IMR-90 (cell line): ENCODE data around the gene TEDDM1. TPM values are rescaled to one million over a fixed set of nuclear protein-coding genes. Genes with fewer than 3 reads are reported as not detected.

Source experiments
- ATAC-seq: fragments of 200-7000 bp; cut with Tn5 transposase; 2 replicates; pipeline ENCODE4 v1.9.1; 2020; ENCODE audit warnings: low read depth, mild to moderate bottlenecking, moderate library complexity
- BruUV-seq: library from RNA; stranded (reverse); fragments of 400-500 nt; replicated peaks from 2 replicates; lab custom pipeline; 2021; lab: Mats Ljungman, UMichigan
- CTCF ChIA-PET: fragments of 300-600 bp; formaldehyde crosslinking; extraction: SDS; loops from one replicate; lab custom pipeline; 2021; ENCODE audit warnings: antibody characterized with exemption; lab: Yijun Ruan, JAX
- POLR2A ChIA-PET: fragments of 300-600 bp; sonication (Branson Sonifier 250); formaldehyde crosslinking; loops from one replicate; lab custom pipeline; 2022; ENCODE audit warnings: antibody characterized with exemption; ENCODE audit not compliant: unreplicated experiment; lab: Charles Lee
- DNase-seq: peaks from one replicate; pipeline ENCODE4 v3.0.0; 2013
- H2AFZ ChIP-seq: replicated peaks from 2 replicates; pipeline ENCODE3; 2013; ENCODE audit warnings: low read length, mild to moderate bottlenecking; ENCODE audit not compliant: poor library complexity
- H2AK5ac ChIP-seq: 2 replicates; pipeline ENCODE4 v1.6.1; 2013; ENCODE audit warnings: low read depth, low read length, inconsistent platforms
- H2AK9ac ChIP-seq: replicated peaks from 2 replicates; pipeline ENCODE3; 2013; ENCODE audit warnings: mild to moderate bottlenecking, low read depth, low read length, moderate library complexity; ENCODE audit not compliant: poor library complexity
- H2BK120ac ChIP-seq: 2 replicates; pipeline ENCODE4 v1.6.1; 2013; ENCODE audit warnings: low read depth, low read length, inconsistent platforms
- H2BK15ac ChIP-seq: 3 replicates; pipeline ENCODE4 v1.6.1; 2013; ENCODE audit warnings: low read depth, low read length, inconsistent platforms
- H2BK20ac ChIP-seq: 2 replicates; pipeline ENCODE4 v1.6.1; 2013; ENCODE audit warnings: low read depth, mild to moderate bottlenecking, inconsistent platforms, low read length, moderate library complexity
- H2BK5ac ChIP-seq: 2 replicates; pipeline ENCODE4 v1.6.1; 2013; ENCODE audit warnings: mild to moderate bottlenecking, low read depth, low read length, inconsistent platforms; ENCODE audit not compliant: poor library complexity, severe bottlenecking
- H3K14ac ChIP-seq: replicated peaks from 2 replicates; pipeline ENCODE4 v1.6.1; 2013; ENCODE audit warnings: low read depth, low read length, inconsistent platforms
- H3K18ac ChIP-seq: 2 replicates; pipeline ENCODE4 v1.6.1; 2013; ENCODE audit warnings: low read depth, low read length, control low read depth
- H3K23ac ChIP-seq: 2 replicates; pipeline ENCODE4 v1.6.1; 2013; ENCODE audit warnings: low read depth, low read length, inconsistent platforms
- H3K27ac ChIP-seq: 2 replicates; pipeline ENCODE4 v1.5.1; 2013; ENCODE audit warnings: mild to moderate bottlenecking, control low read depth, low read length; ENCODE audit not compliant: insufficient read depth
- H3K27me3 ChIP-seq: 2 replicates; pipeline ENCODE4 v1.6.1; 2013; ENCODE audit warnings: low read length; ENCODE audit not compliant: control insufficient read depth, insufficient read depth
- H3K36me3 ChIP-seq: 2 replicates; pipeline ENCODE4 v1.6.1; 2013; ENCODE audit warnings: low read length, mixed read lengths; ENCODE audit not compliant: control insufficient read depth, insufficient read depth
- H3K4ac ChIP-seq: 2 replicates; pipeline ENCODE4 v1.6.1; 2013; ENCODE audit warnings: low read depth, low read length, inconsistent platforms
- H3K4me1 ChIP-seq: 2 replicates; pipeline ENCODE4 v1.6.1; 2013; ENCODE audit warnings: low read length, mixed read lengths; ENCODE audit not compliant: control insufficient read depth, insufficient read depth
- H3K4me2 ChIP-seq: 2 replicates; pipeline ENCODE4 v1.6.1; 2013; ENCODE audit warnings: low read depth, mild to moderate bottlenecking, control low read depth, low read length, moderate library complexity
- H3K4me3 ChIP-seq: 2 replicates; pipeline ENCODE4 v1.5.1; 2013; ENCODE audit warnings: low read depth, mild to moderate bottlenecking, control low read depth, low read length, moderate library complexity; ENCODE audit not compliant: insufficient read depth
- H3K56ac ChIP-seq: 2 replicates; pipeline ENCODE4 v1.6.1; 2013; ENCODE audit warnings: low read length, inconsistent platforms; ENCODE audit not compliant: insufficient read depth; ENCODE audit errors: extremely low read depth
- H3K79me1 ChIP-seq, 2 experiments: 2 replicates each; pipeline ENCODE4 v1.6.1; 2013; ENCODE audit warnings: low read length in 2 of 2, inconsistent platforms in 1 of 2, low read depth in 1 of 2
- H3K9ac ChIP-seq: 2 replicates; pipeline ENCODE4 v1.6.1; 2013; ENCODE audit warnings: low read depth, low read length, control low read depth
- H3K9me1 ChIP-seq: 2 replicates; pipeline ENCODE4 v1.6.1; 2013; ENCODE audit warnings: low read length, inconsistent platforms; ENCODE audit not compliant: insufficient read depth
- H3K9me3 ChIP-seq: 2 replicates; pipeline ENCODE4 v1.6.1; 2013; ENCODE audit warnings: low read length; ENCODE audit not compliant: control insufficient read depth, insufficient read depth
- H4K20me1 ChIP-seq: 2 replicates; pipeline ENCODE4 v1.6.1; 2013; ENCODE audit warnings: low read length, inconsistent platforms; ENCODE audit not compliant: insufficient read depth
- H4K5ac ChIP-seq: 2 replicates; pipeline ENCODE4 v1.6.1; 2013; ENCODE audit warnings: mild to moderate bottlenecking, low read depth, low read length, control low read depth
- H4K8ac ChIP-seq, 2 experiments: 2 replicates each; pipeline ENCODE4 v1.6.1; 2013; ENCODE audit warnings: low read depth in 2 of 2, low read length in 2 of 2, control low read depth in 1 of 2, inconsistent platforms in 1 of 2
- H4K91ac ChIP-seq: 2 replicates; pipeline ENCODE4 v1.6.1; 2013; ENCODE audit warnings: low read depth, low read length, inconsistent platforms; ENCODE audit not compliant: insufficient read depth
- BHLHE40 ChIP-seq: fragments of 150-350 bp; IDR thresholded peaks from 2 replicates; pipeline ENCODE4 v1.6.1; 2016; ENCODE audit warnings: mild to moderate bottlenecking, low read depth, low read length
- CEBPB ChIP-seq: IDR thresholded peaks from 2 replicates; pipeline ENCODE4 v1.6.1; 2012; ENCODE audit warnings: low read depth, low read length, improper control_type of control experiment
- CHD1 ChIP-seq: IDR thresholded peaks from 2 replicates; pipeline ENCODE4 v1.6.1; 2012; ENCODE audit warnings: low read depth, low read length, improper control_type of control experiment
- FOS ChIP-seq: fragments of 150-350 bp; IDR thresholded peaks from 2 replicates; pipeline ENCODE4 v1.6.1; 2016; ENCODE audit warnings: low read depth, low read length
- MAFK ChIP-seq: IDR thresholded peaks from 2 replicates; pipeline ENCODE4 v1.6.1; 2012; ENCODE audit warnings: low read depth, low read length, improper control_type of control experiment
- MAZ ChIP-seq: IDR thresholded peaks from 2 replicates; pipeline ENCODE4 v1.6.1; 2012; ENCODE audit warnings: low read depth, mild to moderate bottlenecking, low read length, improper control_type of control experiment, moderate library complexity, borderline replicate concordance
- MXI1 ChIP-seq: IDR thresholded peaks from 2 replicates; pipeline ENCODE4 v1.6.1; 2012; ENCODE audit warnings: low read depth, mild to moderate bottlenecking, low read length, moderate library complexity, borderline replicate concordance
- NFE2L2 ChIP-seq: fragments of 150-350 bp; IDR thresholded peaks from 2 replicates; pipeline ENCODE4 v1.6.1; 2016; ENCODE audit warnings: low read depth, mild to moderate bottlenecking, low read length
- POLR2A ChIP-seq: IDR thresholded peaks from 2 replicates; pipeline ENCODE4 v1.6.1; 2012; ENCODE audit warnings: mild to moderate bottlenecking, low read depth, low read length
- RAD21 ChIP-seq: IDR thresholded peaks from 2 replicates; pipeline ENCODE4 v1.6.1; 2012; ENCODE audit warnings: low read length, improper control_type of control experiment
- RCOR1 ChIP-seq: IDR thresholded peaks from 2 replicates; pipeline ENCODE4 v1.6.1; 2012; ENCODE audit warnings: mild to moderate bottlenecking, low read length, improper control_type of control experiment; ENCODE audit not compliant: insufficient replicate concordance
- RFX5 ChIP-seq: IDR thresholded peaks from 2 replicates; pipeline ENCODE4 v1.8.0; 2012; ENCODE audit warnings: low read depth, mild to moderate bottlenecking, low read length, moderate library complexity
- SMC3 ChIP-seq: fragments of 150-350 bp; IDR thresholded peaks from 2 replicates; pipeline ENCODE4 v1.6.1; 2016; ENCODE audit warnings: low read depth, mild to moderate bottlenecking, antibody characterized with exemption, low read length, moderate library complexity
- WGBS, 2 experiments: methylation state at CpG; one replicate each; pipeline versions ENCODE4 v1.1.5 to v1.1.7; 2013; ENCODE audit warnings: missing lambda C conversion rate in 2 of 2; ENCODE audit not compliant: insufficient read length in 1 of 2; ENCODE audit errors: extremely low coverage in 2 of 2; 5-methylcytosine and 5-hydroxymethylcytosine counted together
- dilution Hi-C: fragments of 300-500 bp; cut with HindIII; formaldehyde crosslinking; loops from one replicate; pipeline ENCODE4 v1.14.3; 2018; ENCODE audit warnings: low sequenced_read_pairs; ENCODE audit not compliant: unreplicated experiment
- in situ Hi-C: fragments of 300-500 bp; cut with MboI; formaldehyde crosslinking; loops from 3 replicates; pipeline ENCODE4 v1.14.3; 2019; ENCODE audit warnings: low sequenced_read_pairs, inconsistent platforms, mixed read lengths
- intact Hi-C: fragments of 100-400 bp; cut with micrococcal nuclease; formaldehyde crosslinking; loops from 2 replicates; pipeline ENCODE4 v1.10.0; 2022
- polyA plus RNA-seq, 3 experiments: library from polyadenylated mRNA; depleted of rRNA; stranded (reverse); fragments of >200 nt; gene quantifications; 2 replicates each; pipeline ENCODE4 v1.2.3, GENCODE V29; 2012; ENCODE audit warnings: low replicate concordance in 1 of 3
- total RNA-seq: library from RNA; depleted of rRNA; stranded (reverse); fragments of >200 nt; gene quantifications from 2 replicates; pipeline ENCODE4 v1.2.3, GENCODE V29; 2012
- TF ChIP-seq, protein P1 (sequence below): fragments of 150-350 bp; IDR thresholded peaks from 2 replicates; pipeline ENCODE4 v1.6.1; 2016; ENCODE audit warnings: low read depth, mild to moderate bottlenecking, low read length, moderate library complexity, borderline replicate concordance
- TF ChIP-seq, protein P2 (sequence below): conservative IDR thresholded peaks from 2 replicates; pipeline ENCODE4 v1.5.1; 2012; ENCODE audit warnings: mild to moderate bottlenecking, low read depth, low read length, improper control_type of control experiment
- TF ChIP-seq, protein P3 (sequence below): fragments of 150-350 bp; IDR thresholded peaks from 2 replicates; pipeline ENCODE4 v1.6.1; 2017; ENCODE audit warnings: mild to moderate bottlenecking, antibody characterized with exemption, low read length, low read depth

Gene TEDDM1
- total and polyA plus RNA-seq, 2 of the 4 experiments (the other 2 are of a cell fraction) = not detected

DNA sequence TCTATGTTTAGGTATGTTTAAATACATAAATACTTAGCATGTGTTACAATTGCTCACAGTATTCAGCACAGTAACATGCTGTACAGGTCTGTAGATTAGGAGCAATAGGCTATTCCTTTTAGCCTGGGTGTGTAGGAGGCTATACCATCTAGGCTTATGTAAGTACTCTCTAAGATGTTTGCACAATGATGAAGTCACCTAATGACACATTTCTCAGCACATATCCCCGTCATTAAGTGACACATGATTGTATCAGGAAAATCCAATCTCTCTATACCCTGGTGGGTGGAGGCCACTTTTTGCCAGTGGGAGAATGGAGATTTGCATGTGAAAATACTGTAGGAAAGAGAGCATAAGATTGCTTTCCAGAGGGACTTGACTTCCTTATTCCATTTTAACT, 5.5 kb upstream of the TEDDM1 start:
- Histone ChIP-seq H2AK9ac (no peak overlapping the region), H2BK120ac (no peak overlapping the region), H3K9ac (no peak overlapping the region), H3K9me1 (no peaks in the 10 kb centered on the region), H3K9me3 (no peaks in the 10 kb centered on the region), H3K18ac (no peak overlapping the region), H4K5ac (no peak overlapping the region), H3K36me3 (no peaks in the 10 kb centered on the region), H3K4me1 (no peaks in the 10 kb centered on the region), H3K79me1 (no peaks in the 10 kb centered on the region), H2BK5ac (no peak overlapping the region), H2BK20ac (no peak overlapping the region), H2AK5ac (no peak overlapping the region), H3K56ac (no peak overlapping the region), H3K4me2 (no peak overlapping the region), H3K23ac (no peak overlapping the region), H3K27ac (no peak overlapping the region), H4K20me1 (no peaks in the 10 kb centered on the region), H3K4me3 (no peak overlapping the region), H4K91ac (no peak overlapping the region), H2AFZ (no peak overlapping the region), H4K8ac (no peak overlapping the region), H3K27me3 (peaks cover 2% of the 10 kb centered on the region; the same call in 1 of the 2 replicates), H3K4ac (no peak overlapping the region), H2BK15ac (no peak overlapping the region), H3K14ac (no peak overlapping the region)
- dilution Hi-C loops = no loop called here
- intact Hi-C loops = no loop called here
- no CpG with 5 or more reads among the region's 1 CpG for WGBS, 2 experiments
- TF ChIP-seq MXI1 = no peak
- no peak for TF ChIP-seq CHD1
- TF ChIP-seq POLR2A = no peak
- no peak for TF ChIP-seq MAZ
- TF ChIP-seq MAFK = no peak
- TF ChIP-seq, protein P1, sequence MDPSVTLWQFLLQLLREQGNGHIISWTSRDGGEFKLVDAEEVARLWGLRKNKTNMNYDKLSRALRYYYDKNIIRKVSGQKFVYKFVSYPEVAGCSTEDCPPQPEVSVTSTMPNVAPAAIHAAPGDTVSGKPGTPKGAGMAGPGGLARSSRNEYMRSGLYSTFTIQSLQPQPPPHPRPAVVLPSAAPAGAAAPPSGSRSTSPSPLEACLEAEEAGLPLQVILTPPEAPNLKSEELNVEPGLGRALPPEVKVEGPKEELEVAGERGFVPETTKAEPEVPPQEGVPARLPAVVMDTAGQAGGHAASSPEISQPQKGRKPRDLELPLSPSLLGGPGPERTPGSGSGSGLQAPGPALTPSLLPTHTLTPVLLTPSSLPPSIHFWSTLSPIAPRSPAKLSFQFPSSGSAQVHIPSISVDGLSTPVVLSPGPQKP = no peak
- no peak for TF ChIP-seq FOS
- no peak for TF ChIP-seq BHLHE40
- no peak for TF ChIP-seq RFX5
- TF ChIP-seq NFE2L2 = no peak
- TF ChIP-seq RCOR1 = no peak
- TF ChIP-seq, protein P2, sequence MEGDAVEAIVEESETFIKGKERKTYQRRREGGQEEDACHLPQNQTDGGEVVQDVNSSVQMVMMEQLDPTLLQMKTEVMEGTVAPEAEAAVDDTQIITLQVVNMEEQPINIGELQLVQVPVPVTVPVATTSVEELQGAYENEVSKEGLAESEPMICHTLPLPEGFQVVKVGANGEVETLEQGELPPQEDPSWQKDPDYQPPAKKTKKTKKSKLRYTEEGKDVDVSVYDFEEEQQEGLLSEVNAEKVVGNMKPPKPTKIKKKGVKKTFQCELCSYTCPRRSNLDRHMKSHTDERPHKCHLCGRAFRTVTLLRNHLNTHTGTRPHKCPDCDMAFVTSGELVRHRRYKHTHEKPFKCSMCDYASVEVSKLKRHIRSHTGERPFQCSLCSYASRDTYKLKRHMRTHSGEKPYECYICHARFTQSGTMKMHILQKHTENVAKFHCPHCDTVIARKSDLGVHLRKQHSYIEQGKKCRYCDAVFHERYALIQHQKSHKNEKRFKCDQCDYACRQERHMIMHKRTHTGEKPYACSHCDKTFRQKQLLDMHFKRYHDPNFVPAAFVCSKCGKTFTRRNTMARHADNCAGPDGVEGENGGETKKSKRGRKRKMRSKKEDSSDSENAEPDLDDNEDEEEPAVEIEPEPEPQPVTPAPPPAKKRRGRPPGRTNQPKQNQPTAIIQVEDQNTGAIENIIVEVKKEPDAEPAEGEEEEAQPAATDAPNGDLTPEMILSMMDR = no peak
- no peak for TF ChIP-seq RAD21
- no peak for TF ChIP-seq SMC3
- TF ChIP-seq, protein P3, sequence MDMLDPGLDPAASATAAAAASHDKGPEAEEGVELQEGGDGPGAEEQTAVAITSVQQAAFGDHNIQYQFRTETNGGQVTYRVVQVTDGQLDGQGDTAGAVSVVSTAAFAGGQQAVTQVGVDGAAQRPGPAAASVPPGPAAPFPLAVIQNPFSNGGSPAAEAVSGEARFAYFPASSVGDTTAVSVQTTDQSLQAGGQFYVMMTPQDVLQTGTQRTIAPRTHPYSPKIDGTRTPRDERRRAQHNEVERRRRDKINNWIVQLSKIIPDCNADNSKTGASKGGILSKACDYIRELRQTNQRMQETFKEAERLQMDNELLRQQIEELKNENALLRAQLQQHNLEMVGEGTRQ = no peak
- no peak for TF ChIP-seq CEBPB
- ATAC-seq (no peak), DNase-seq (no peak)
- in situ Hi-C loops = no loop called here
- CTCF ChIA-PET = no interaction called here
- no TSS peak for BruUV-seq
- POLR2A ChIA-PET = no interaction called here
